Astrocyte (in vitro differentiated cells and primary cell): Measurements from ENCODE around the gene SSTR4.

Source experiments
- CTCF ChIP-seq: IDR thresholded peaks from 2 replicates; pipeline ENCODE4 v1.5.1; 2011; ENCODE audit warnings: low read depth, mild to moderate bottlenecking, inconsistent platforms, low read length, moderate library complexity; ENCODE audit not compliant: insufficient read depth
- EZH2 ChIP-seq: IDR thresholded peaks from 2 replicates; pipeline ENCODE4 v1.6.1; 2012; ENCODE audit warnings: mild to moderate bottlenecking, low read length, inconsistent platforms; ENCODE audit not compliant: insufficient read depth

DNA sequence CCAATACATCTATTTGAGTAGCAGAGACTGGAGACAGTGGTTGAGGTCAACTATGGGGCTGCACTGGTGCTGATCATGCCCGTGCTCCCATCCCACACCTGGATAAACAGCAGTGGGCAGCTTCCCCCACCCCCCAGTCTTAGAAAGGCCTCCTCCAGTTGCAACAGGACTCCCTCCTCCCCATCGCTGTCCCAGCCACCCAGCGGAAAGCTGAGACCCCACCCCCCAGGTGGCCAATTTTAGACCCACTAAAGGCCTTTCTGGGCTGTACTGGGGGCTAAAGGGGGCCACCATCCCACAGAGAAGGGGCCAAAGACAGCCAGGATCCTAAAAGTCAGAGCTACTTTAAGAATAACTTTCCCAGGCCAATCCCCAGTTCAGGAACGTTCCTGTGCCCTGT lies 1.2 kb upstream of the SSTR4 start:
- no peak for TF ChIP-seq EZH2
- TF ChIP-seq CTCF = no peak
